GM12864 (cell line): ENCODE measurements around the gene PADI3.
A peak's percentile ranks its signal among the peaks of the same experiment; 100 is the strongest.

Experiments used
- DNase-seq: peaks from one replicate; pipeline ENCODE4 v3.0.0-alpha.2; 2011; ENCODE audit warnings: low read depth
- H3K4me3 ChIP-seq: 2 replicates; pipeline ENCODE4 v1.5.1; 2011; ENCODE audit warnings: mild to moderate bottlenecking, low read depth, low read length, control low read depth
- TF ChIP-seq, protein P1 (sequence below): IDR thresholded peaks from 2 replicates; pipeline ENCODE4 v1.5.1; 2011; ENCODE audit warnings: low read depth, mild to moderate bottlenecking, moderate library complexity, low read length, control low read depth, inconsistent platforms; ENCODE audit errors: missing control alignments

Gene PADI3

DNA sequence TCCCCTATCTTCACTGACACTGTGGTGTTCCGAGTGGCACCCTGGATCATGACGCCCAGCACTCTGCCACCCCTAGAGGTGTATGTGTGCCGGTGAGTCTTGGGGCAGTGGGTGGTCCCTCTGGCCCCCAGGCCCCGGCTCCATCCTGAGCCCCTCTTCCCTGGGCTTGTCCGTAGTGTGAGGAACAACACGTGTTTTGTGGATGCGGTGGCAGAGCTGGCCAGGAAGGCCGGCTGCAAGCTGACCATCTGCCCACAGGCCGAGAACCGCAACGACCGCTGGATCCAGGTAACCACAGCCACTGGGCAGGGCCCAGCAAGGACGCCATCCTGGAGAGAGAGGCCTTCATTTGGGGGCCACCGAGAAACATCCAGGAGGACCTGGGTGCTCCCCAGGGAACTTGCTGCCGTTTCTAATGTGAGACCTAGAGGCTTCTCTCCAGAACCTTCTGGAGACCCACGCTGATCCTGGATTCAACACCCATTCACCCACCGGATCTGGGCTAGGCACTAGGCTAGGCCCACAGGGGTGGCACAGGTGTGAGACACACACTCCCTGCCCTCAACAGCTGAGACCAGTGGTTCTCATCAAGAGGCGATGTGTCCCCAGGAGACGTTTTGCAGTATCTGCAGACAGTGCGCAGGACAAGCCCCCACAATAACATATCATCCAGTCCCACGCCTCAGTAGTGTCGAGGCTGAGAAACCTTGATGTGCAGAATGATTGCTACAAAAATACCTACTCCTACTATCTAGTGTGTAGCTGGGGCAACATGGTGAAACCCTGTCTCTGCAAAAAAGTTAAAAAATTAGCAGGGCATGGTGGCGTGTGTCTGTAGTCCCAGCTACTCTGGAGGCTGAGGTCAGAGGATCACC lies 22.2 kb downstream of the PADI3 start:
- TF ChIP-seq, protein P1, sequence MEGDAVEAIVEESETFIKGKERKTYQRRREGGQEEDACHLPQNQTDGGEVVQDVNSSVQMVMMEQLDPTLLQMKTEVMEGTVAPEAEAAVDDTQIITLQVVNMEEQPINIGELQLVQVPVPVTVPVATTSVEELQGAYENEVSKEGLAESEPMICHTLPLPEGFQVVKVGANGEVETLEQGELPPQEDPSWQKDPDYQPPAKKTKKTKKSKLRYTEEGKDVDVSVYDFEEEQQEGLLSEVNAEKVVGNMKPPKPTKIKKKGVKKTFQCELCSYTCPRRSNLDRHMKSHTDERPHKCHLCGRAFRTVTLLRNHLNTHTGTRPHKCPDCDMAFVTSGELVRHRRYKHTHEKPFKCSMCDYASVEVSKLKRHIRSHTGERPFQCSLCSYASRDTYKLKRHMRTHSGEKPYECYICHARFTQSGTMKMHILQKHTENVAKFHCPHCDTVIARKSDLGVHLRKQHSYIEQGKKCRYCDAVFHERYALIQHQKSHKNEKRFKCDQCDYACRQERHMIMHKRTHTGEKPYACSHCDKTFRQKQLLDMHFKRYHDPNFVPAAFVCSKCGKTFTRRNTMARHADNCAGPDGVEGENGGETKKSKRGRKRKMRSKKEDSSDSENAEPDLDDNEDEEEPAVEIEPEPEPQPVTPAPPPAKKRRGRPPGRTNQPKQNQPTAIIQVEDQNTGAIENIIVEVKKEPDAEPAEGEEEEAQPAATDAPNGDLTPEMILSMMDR, result no peak
- no peak overlapping the region for H3K4me3 ChIP-seq
- DNase-seq, result no peak

- TF ChIP-seq, protein P1, result no peak
- H3K4me3 ChIP-seq, result no peak overlapping the region
- no peak for DNase-seq
Measured at GRCh38 chr1:17272066-17272465, 23.2 kb downstream of the PADI3 start.

- no peak overlapping the region for H3K4me3 ChIP-seq
- TF ChIP-seq, protein P1, result no peak
- no peak for DNase-seq
Measured at GRCh38 chr1:17272646-17273045, 23.7 kb downstream of the PADI3 start.

GRCh38 chr1:17273096-17273495 lies 24.2 kb downstream of the PADI3 start:
- TF ChIP-seq, protein P1, result no peak
- no peak for DNase-seq
- H3K4me3 ChIP-seq, result no peak overlapping the region

DNA sequence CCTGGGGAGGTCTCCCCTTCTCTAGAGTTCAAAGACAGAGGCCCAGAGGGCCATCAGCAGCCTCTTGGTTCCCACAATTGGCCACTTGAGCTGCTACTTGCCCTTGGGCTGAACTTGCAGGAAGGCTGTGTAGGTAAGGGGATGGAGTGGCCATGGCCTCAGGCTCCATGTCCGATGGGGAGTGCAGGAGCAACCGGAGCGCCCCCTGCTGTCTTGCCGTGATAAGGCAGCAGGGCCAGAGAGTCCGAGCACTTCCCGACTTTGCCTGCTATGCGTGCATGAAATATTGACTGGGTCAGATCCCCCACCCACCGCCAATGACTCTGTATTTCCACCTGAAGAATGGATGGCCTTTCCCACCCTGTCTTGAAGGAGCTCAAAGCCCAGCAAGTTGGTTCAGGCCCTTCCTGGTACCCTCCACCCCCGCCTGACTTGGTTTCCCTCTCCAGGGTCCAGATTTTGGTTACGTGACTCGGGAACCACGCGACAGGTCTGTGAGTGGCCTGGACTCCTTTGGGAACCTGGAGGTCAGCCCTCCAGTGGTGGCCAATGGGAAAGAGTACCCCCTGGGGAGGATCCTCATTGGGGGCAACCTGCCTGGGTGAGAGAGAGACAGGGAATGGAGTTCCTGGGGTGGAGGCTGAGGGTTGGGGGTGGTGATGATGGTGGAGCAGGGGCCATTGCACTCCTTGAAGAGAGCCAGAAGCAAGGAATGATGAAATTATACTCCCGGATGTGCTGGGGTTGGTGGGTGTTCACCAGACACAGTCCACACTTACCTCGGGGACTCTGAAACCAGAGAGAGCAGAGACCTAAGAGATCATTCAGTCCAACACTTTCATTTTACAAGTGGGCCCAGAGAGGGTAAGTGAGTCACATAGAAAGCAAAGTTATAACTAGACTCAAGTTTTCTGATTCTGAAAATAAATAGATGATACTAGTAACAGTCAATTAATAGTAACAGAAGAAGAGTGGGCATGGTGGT lies 25.6 kb downstream of the PADI3 start:
- TF ChIP-seq, protein P1, result peak; percentile 97
- DNase-seq, result peak; percentile 66

DNA sequence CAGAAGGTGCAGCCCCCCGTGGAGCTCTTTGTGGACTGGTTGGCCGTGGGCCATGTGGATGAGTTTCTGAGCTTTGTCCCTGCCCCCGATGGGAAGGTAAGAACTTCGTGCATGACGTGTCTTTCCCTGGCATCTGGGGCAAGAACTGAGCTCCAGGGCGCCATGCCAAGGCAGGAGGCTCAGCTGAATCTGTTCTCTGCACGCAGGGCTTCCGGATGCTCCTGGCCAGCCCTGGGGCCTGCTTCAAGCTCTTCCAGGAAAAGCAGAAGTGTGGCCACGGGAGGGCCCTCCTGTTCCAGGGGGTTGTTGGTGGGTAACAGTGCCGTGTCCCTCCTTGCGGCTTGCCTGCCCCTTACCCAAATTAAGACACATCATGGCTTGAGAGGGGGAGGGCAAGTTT lies 27.7 kb downstream of the PADI3 start:
- DNase-seq, result no peak
- TF ChIP-seq, protein P1, result no peak
- H3K4me3 ChIP-seq, result no peak overlapping the region

More for the DNA sequence above, 25.6 kb downstream of the PADI3 start:
- H3K4me3 ChIP-seq, result peak overlapping the region; percentile 19
